ENCODE results near the gene CCNY.

DNA sequence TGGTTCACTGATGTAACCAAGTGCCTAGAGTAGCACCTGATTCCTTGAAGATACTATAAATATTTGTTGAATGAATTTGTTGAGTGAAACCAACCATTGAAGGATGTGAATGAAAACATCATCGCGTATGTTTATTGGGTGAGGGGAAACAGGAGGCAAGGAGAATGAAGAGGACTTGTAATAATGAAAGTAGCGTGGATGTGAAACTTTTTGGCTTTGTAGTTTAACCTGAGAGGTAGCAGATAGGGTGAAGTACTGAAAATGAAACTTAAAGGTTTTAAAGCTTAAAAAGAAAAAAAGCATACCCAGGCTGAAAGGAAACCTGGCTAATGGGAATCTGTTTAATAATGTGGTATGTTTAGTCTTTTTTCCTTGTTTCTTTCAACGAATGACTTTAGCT lies 5.2 kb downstream of the CCNY start:
- no peak for TF ChIP-seq POLR2A (IDR thresholded peaks at IDR 0.05; ENCODE audit: low read depth, low read length)
- TF ChIP-seq TAF1 (IDR thresholded peaks at IDR 0.05; ENCODE audit: low read depth, low read length), result no peak

Data from GM12891 (cell line).